HG03571 (cell line): ENCODE measurements around the gene EIF2B4.
A peak's percentile ranks its signal among the peaks of the same experiment; 100 is the strongest.
"Not testable (repeated sequence)": the region's sequence is repeated elsewhere in the genome, so short reads cannot be mapped to it uniquely, and the experiment has no call there.

Source experiments
- ATAC-seq: cut with Tn5 transposase; IDR thresholded peaks from one replicate; pipeline ENCODE4 v1.9.1; 2021; ENCODE audit not compliant: unreplicated experiment

EIF2B4 gene

DNA sequence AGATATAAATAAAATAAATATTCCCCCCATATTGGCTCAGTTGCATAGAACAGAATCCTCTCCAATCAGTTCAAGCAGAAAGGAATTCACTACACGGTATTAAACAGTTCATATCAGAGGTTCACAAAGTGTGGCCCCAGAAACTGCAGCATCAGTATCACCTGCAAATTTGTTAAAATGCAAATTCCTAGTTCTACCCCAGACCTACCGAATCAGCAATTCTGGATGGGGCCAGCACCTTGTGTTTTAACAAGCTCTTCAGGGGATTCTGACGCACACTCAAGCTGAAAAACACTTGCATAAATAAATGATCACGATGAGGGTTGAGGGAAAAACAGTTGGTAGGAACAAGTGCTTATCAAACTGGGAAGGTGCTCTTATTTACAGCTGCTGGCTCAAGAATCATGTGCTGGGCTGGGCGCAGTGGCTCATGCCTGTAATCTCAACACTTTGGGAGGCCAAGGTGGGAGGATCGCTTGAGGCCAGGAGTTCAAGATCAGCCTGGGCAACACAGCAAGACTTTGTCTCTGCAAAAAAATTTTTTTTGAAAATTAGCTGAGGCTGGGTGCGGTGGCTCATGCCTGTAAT is 19.9 kb downstream of the EIF2B4 start:
- no peak for ATAC-seq

DNA sequence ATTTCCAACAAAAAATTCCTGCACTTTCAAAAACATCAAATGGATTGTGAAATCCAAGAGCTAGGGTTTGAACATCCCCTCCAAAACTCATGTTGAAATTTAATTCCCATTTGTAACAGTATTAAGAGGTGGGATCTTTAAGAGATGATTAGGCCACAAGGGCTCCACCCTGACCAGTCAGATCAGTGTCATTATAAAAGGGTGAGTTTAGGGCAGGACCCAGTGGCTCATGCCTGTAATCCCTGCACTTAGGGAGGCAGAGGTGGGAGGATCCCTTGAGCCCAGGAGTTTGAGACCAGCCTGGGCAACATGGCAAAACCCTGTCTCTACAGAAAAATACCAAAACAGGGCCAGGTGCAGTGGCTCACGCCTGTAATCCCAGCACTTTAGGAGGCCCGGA is 22.5 kb downstream of the EIF2B4 start:
- ATAC-seq, result no peak

DNA sequence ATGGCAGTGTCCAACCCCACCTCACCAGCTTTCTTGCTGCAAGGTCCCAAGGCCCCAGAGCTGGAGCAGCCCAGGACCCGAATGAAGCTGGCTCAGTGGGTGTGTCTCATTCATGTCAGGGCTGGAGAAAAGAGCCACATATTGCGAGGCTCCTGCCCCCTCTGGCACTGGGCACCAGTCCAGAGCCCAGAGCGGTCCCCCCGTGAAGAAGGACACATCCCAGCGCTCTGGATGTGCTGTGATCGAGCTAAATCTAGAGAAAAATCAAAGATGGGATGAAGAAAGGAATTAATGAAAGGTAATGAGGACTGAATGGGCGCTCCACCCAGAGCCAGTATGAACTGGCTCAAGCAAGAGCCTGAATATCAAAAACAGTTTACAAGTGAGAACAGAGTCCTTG is 34.0 kb downstream of the EIF2B4 start:
- no peak for ATAC-seq

DNA sequence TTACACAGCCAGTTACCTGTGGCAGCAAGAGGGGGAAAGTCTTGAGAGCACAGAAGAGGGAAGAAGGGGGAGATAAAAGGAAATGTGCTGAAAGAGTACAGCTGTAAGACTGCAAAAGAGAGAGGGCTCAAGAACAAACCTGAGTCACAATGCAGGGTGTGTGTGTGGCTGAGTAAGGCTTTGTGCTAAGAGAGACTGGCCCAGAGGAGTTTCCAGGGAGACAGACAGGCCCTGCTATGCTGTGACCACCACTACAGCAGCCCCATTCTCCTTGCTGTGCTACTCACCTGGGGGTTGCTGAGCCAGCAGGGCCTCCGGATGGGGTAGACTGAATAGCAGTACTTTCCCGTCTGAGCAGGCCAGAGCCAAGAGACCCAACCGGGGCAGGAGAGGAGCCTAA is 34.8 kb downstream of the EIF2B4 start:
- no peak for ATAC-seq

DNA sequence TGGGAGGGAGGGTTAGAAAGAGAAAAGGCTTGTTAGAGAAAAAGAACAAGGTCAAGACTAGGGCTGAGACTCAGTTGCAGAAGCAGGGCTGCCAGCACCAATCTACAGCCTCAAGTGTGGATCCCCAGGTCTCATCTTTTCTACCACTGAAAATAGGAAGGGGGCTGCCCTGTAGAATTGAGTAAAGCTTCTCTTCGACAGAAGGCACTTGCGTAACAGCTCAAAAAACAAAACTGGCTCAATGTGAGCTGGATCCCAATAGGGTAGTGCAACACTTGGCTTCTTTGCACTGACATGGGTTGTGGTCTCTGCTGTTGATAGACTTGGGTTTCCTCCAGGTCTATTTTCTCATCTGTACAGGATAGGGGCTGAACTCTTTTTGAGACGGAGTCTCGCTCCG is 45.4 kb downstream of the EIF2B4 start:
- ATAC-seq, result no peak

DNA sequence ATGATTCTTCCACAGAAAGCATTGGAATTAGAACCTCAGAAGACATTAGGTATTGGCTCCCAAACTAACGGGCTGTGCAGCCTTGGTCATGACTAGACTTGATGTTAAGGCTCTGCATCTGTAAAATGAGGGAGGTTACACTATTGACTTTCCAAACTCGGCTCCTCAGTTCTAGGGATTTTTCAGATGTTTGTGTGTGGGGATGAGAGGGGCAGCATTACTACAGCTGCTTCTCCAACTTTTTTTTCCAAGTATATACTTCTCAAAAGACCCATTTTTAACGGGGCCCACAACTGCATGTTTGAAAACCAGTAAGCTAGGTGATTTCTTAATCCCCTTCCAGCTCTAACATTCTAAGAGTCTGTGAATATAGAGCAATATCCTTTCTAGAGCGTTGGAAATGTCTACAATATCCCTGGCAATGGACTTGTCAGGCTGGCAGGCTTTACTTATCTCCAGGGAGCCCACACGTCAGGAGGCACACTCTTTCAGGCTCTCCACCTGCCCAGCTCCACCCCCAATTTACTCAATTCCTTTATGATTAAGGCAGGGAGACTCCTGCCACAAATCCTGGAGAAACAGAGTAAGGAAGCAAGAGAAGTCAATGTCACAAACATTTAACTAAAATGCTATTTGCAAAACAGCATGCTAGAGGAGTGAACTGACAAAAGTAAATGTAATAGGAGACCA is 46.4 kb downstream of the EIF2B4 start:
- no peak for ATAC-seq

DNA sequence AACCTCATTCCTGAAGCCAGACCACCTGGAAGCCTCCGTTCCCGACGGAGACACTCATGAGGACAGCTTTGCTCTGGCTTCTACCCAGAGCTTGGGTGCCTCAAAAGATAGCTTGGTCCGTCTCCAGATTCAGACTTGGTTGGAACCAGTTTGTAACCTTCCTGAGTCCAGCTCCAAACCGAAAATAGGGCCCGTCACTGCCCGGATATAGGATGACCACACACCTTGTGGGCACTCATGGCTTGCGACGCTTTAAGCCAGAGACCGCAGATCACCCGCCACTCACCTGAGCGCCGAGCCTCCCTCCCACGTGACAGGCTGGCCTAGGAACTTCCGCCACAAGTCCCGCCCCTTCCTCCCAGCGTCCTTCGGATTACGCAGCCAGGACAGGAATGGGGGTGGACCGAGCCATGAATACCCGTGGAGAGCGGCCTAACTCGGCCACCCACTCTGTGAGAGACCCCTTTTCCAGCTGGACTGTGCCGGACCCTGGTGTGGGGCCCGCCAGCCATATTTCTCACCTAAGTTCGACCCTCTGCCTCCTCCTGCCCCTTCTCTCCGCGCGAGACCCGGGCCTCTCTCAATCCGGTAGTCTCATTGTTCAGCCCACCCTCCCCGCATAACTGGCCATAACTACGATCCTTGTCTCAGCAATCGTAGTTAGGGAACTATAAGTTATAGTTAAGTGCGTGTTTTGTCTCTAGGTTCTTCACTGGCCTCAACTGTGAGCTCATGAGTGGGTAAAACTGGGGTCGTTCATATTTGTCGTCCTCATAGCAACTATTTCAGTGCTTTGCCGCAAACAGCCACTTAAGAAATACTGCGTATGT is 47.2 kb downstream of the EIF2B4 start, which contains the start of gene MPV17:
TSS of gene MPV17 (minus strand) at position 332 of the 830 bp plus-strand sequence. CDS start 580 bp downstream, outside the sequence.
- ATAC-seq, result peak; percentile 65

DNA sequence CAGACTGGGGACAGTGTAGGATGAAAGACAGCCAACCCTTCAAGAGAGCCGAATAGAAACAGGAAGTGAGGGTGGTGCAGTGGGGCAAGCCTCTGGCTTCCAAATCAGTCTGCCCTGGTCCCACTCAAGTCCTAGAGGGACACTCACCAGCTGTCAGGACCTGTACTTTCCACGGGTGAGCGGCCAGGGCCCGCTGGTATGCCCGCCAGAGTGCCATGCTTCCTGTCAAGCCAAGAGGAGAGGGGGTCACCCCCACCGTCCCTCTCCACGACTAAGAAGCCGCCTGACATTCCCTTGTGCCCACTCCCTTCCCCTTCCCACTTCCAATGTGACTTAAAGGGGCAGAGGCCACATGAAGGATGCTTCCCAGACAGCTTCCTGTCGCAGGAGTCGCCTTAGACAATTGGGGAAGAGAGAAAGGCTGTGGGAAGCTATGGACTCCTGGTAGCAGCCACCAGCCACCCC is 47.8 kb downstream of the EIF2B4 start:
- ATAC-seq, result no peak

DNA sequence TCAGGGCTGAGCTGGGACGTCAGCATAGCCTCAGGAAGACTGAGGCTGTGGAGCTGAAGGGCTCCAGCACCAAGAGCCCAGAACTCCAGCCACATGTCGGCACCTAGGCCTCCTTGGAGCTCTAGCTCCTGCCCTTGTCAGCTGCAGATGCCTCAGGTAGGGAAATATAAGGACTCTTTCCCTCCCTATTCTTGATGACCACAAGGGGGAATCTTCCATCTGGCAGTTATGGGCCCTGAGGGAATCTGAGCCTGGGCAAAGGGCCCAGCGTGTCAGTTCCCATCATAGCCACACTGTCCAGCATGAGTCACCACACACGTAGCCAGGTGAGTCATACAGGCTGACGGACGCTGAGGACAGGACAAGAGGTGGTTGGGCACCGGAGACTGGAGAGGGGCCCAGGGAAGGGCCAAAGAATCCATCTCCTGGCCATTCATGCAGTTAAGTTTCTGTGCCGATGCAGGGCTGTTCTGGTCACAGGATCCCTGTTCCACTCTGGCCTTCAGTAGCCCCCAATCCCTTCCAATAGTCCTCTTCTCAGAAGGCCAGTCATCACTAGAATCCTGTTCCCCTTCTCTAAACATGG is 49.1 kb downstream of the EIF2B4 start:
- no peak for ATAC-seq

DNA sequence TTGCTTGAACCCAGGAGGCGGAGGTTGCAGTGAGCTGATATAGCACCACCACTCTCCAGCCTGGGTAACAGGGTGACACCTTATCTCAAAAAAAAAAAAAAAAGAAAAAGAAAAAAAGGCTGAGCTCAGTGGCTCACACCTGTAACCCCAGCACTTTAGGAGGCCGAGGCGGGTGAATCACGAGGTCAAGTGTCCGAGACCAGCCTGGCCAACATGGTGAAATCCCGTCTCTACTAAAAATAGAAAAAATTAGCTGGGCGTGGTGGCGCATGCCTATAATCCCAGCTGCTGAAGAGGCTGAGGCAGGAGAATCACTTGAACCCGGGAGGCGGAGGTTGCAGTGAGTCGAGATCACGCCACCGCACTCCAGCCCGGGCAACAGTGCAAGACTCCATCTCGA is 50.3 kb downstream of the EIF2B4 start:
- not testable (repeated sequence) for ATAC-seq

DNA sequence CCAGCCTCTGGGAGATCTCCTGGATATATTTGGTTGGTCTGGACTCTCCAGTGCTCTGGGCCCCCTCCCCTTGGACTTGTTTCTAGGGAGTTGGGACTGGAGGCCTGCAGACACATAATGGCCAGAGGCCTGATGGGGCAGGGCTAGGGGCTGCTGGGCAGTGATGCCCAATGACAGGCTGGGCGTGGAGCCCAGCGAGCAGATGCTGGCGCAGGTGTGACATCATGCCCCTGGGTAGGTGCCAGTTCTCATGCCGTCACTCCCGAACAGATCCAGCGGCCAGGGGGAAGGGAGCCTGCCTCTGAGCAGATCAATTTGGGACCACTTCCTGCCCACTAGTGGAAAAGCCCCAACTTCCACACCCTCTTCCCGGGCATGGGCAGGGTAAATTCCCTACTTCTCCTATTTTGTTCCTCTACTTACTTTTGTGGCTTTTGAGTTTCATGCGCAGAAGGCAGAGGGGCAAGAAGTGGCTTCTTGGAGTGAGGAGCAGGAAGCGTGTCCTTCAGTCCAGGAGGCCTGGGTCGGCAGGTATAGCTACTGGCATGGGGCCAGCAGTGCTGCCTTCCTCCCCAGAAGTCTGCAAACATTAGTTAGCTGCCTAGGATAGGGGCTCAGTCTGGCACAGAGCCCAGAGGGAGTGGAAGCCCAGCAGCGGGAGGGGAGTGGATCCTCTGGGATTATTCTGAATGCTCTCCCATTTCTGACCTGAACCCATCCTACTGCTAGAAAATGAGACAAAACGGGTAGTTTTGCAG is 53.3 kb downstream of the EIF2B4 start:
- ATAC-seq, result no peak

DNA sequence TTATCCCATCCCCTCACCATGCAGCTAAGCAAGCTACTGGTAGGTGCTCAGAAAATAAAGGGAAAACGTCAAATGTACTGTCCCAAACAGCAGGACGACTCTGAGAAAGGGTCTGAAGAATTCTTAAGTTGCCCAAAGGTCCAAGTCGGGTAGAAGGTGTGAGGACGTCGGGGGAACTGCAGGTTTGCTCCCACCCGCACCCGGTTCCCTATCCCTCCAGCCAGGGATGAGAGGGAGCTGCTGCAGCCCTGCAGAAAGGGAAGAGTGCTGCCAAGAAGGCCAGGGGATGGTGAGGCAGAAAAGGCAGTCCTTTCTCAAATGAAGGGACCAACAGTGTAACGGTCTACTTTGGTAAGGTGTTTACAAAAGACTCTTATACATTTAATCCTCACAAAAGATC is 55.0 kb downstream of the EIF2B4 start:
- ATAC-seq, result no peak

DNA sequence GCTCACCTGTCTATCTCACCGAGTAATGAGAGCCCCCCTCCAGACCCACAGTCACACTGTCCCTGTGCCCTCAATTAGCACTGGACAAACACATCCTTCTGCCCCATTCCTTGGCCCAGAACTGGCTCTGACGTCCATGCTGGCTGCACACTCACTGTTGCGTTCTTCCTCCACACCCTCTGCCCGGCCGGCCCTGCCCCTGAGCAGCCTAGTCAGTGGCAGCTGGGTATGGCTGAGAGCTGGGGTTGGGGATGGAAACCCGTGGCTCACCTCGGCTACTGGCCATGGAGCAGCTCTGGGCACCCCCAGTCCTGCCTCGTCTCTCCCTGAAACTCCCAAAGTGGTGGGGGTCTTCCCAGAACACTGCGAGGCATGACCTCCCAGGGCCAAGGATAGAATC is 55.4 kb downstream of the EIF2B4 start:
- no peak for ATAC-seq
